ENCODE measurements around the gene WASF2.

DNA sequence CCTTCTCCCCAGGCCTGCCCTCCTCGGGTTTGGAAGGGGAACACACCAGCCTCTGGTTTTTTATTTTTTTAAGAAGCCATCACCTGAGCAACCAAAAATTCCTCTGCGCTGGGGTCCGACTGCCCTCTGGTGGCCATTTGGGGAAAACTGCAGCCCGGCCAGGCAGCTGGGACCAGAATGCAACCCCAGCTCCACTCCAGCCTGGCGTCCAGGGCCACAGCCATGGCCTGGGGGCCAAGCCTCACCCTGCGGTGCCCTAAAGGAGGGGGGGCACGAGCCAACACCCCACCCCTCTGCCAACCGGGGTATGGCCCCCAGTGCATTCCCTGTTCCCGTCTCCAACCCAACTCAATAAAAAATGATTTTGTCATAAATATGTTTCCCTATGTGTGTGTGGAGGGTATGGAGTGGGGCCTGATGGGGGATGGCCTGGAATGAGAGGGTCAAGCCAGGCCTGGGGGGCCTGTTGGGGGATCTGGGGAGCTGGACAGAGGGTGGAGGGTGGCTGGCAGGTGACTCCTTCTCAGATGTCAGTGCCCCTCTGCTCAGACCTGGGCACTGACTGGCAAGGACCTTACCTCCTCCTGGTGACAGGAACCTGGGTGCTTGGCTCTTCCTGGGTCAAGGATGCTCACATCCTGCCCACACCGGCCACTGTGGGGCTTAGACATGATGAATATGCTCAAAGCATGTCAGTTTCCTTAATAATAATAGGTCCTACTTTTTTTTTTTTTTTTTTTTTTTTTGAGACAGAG lies 94.3 kb downstream of the WASF2 start:
- TF ChIP-seq POLR2AphosphoS5 (IDR thresholded peaks at IDR 0.05; ENCODE audit: low read depth, low read length) (no peak; the same call in 1 of the 2 replicates), SIN3A (IDR thresholded peaks at IDR 0.05; ENCODE audit: borderline replicate concordance, insufficient read depth, low read length) (no peak), TAF1 (IDR thresholded peaks at IDR 0.05; ENCODE audit: borderline replicate concordance, insufficient read depth, low read length) (no peak), FOXP2 (optimal IDR thresholded peaks at IDR 0.05; ENCODE audit: borderline replicate concordance, extremely low read depth, extremely low read length, insufficient read depth) (no peak)

Data from PFSK-1 (cell line).